GM18909 (cell line): ENCODE results near the gene CAPS2.
"Not testable (repeated sequence)": the region's sequence is repeated elsewhere in the genome, so short reads cannot be mapped to it uniquely, and the experiment has no call there.

Experiments
- ATAC-seq: cut with Tn5 transposase; IDR thresholded peaks from one replicate; pipeline ENCODE4 v1.9.1; 2021; ENCODE audit warnings: mild to moderate bottlenecking; ENCODE audit not compliant: unreplicated experiment, poor library complexity

CAPS2 gene

GRCh38 chr12:75329918-75330826 lies at the start of gene CAPS2:
TSS of gene CAPS2 (minus strand) at chr12:75330324. CDS start at chr12:75326498, 3,826 bp downstream.
- peak; percentile 88 for ATAC-seq

DNA sequence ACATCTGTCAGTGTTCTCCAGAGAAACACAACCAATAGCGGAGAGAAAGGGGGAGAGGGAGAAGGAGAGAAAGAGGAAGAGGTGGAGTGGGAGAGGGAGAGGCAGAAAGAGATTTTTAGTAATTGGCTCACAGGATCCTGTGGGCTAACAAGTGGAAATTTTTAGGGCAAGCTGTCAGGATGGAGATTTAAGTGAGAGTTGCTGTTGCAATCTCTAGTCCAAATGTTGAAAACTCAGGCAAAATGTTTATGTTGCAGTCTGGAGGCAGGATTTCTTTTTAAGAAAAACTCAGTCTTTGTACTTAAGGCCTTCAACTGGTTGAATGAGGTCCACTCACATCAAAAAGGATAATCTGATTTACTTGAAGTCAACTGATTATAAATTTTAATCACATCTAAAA lies 48.2 kb upstream of the CAPS2 start:
- ATAC-seq, result no peak

DNA sequence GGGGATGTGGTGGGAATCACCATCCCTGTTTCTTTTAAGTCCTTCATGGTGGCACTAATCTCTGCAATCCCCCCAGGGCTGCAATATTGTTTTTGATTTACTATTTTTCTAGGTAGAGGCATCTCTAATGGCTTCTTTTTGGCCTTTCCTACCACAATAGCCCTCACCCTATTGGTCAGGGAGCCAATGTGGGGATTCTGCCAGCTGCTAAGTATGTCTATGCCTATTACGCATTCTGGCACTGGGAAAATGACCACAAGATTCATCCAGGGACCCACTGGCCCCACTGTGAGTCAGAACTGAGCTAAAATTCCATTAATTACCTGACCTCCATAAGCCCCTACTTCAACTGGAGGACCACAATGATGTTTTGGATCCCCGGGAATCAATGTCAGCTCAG lies 44.8 kb upstream of the CAPS2 start:
- ATAC-seq, result no peak

DNA sequence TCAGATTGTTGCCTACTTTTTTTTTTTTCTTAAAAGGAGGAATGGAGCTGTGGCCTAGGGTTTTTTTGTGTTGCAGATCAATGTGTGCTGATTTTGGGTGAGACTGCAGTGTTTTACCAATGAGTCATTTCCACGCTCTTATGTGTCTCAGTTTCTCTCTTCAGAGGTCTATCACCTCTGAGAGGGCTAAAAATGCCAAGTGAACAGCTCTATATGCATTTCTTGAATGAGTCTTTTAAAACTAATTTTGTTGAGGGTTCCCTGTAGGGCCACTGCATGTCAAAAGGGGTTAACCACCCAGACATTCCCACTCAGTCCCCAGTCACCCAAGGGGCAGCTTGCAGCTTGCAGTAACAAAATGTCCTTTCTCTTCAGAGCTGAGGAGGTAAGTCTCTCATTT lies 36.5 kb upstream of the CAPS2 start:
- ATAC-seq, result peak; percentile 70

- no peak for ATAC-seq
Measured at GRCh38 chr12:75364919-75365318, 34.8 kb upstream of the CAPS2 start.

DNA sequence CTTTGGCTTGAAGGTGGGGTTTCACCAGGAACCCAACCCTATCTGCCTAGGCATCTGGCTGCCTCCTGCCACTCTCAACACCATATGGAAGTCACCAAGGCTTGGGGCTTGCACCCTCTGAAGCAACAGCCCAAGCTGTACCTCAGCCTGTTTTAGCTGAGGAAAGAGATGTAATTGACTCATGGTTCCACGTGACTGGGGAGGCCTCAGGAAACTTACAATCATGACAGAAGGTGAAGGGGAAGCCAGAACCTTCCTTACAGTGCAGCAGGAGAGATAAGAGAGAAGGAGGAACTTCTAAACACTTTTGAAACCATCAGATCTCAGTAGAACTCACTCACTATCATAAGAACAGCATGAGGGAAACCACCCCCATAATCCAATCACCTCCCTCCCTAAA lies 31.3 kb upstream of the CAPS2 start:
- ATAC-seq, result no peak

DNA sequence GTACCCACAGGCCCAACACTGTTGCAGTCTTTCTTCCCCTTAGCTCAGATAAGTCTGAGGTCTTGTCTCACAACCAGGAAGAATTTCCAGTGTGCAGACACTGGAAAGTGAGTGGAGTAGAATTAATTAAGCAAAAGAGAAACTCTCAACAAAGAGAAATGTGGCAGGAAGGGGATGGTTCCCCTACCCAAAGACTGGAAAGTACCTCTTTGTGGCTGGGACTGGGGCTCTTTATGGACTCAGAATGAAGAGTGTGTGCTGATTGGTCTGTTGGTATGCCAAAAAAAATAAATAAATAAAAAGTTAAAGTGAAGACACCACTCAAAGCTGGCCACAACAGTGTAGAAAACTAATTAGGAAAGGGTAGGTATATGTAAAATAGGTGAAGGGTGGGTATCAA lies 30.8 kb upstream of the CAPS2 start:
- no peak for ATAC-seq

DNA sequence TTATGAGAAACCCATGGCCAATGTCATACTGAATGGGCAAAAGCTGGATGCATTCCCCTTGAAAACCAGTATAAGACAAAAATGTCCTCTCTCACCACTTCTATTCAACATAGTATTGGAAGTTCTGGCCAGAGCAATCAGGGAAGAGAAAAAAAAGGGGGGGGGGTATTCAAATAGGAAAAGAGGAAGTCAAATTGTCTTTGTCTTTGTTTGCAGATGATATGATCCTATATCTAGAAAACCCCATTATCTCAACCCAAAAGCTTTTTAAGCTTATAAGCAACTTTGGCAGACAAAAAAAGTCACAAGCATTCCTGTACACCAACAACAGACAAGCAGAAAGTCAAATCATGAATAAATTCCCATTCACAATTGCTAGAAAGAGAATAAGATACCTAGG lies 23.9 kb upstream of the CAPS2 start:
- no peak for ATAC-seq

DNA sequence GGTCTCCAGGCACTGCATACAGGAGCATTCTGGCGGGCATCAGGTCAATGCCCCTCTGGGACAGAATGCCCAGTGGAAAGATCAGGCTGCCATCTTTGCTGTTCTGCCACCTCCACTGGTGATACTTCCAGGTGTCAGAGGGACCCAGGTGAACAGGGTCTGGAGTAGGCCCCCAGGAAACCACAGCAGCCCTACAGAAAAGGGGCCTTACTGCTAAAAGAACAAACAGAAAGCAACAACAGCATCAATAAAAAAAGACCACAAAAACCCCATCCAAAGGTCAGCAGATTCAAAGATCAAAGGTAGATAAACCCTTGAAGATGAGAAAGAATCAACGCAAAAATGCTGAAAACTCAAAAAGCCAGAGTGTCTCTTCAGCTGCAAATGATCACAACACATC lies 20.3 kb upstream of the CAPS2 start:
- ATAC-seq, result no peak

- no peak for ATAC-seq
Measured at GRCh38 chr12:75349946-75350345, 19.8 kb upstream of the CAPS2 start.

- ATAC-seq, result not testable (repeated sequence)
Measured at GRCh38 chr12:75346215-75346614, 16.1 kb upstream of the CAPS2 start.

DNA sequence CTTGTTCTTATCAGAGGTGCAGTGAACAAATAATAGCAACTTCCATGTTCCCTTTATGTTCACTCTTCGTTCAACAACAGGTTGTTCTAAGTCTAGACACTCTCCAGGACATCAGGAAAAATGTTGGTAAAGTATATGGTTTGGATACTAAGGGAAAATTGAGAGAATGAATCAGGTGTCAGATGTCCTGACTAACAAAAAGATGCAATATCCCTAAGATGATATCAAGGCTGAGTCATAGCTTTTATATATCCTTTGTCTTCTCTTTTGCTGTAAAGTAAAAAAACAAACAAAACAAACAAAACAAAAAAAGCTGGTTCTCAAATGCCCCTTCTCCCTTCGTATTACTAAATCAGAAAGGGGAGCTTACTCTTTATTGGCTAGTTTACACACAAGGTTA lies 15.4 kb upstream of the CAPS2 start:
- ATAC-seq, result no peak

DNA sequence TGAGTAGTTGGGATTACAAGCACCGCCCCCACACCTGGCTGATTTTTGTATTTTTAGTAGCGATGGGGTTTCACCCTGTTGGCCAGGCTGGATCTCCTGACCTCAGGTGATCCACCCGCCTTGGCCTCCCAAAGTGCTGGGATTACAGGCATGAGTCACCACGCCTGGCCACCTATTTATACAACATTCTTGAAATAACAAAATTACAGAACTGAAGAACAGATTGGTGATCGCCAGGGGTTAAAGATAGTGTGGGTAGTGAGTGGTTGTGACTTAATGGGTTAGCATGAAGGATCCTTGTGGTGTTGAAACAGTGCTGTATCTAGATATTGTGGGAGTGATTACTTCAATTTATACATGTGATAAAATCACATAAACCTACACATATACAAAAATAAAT lies 11.7 kb upstream of the CAPS2 start:
- no peak for ATAC-seq

DNA sequence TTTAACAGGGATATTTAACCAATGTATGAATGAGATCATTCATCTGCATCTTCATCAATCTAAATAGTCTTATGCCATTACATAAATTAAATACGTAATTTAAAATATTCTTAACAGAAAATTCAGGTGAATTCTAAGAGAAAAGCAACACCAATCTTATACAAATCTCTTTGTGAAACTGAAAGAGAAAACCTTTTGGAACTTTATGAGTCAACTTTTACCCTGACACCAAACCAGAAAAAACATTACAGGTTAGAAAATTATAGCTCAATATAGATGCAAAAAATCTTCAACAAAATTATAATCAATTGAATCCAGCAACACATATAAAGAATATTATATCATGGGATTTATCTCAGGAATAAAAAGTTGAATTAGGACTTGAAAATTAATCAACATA lies 7.8 kb upstream of the CAPS2 start:
- ATAC-seq, result peak; percentile 63

- ATAC-seq, result peak; percentile 65
Measured at GRCh38 chr12:75334384-75335030, 4.4 kb upstream of the CAPS2 start, which contains the start of gene GLIPR1L1. TSS of gene GLIPR1L1 (plus strand) at chr12:75334670. CDS start at chr12:75334729, 59 bp downstream.

DNA sequence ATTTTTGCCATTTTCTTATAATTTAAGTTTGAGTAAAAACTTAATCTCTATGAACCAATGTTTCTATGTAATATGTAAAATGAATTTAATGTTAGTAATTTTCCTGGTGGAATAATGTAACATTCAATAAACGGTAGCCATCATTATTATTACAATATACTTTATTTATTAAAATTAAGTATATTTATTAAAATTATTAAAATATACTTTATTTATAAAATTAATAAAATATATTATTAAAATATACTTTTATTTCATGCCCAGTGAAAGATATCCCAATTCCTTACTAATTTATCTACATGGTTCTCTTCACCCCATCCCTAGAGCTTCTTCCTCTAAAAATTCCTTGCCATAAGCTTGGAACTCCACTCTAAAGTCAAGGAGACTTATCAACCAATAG lies 2.5 kb downstream of the CAPS2 start:
- no peak for ATAC-seq

DNA sequence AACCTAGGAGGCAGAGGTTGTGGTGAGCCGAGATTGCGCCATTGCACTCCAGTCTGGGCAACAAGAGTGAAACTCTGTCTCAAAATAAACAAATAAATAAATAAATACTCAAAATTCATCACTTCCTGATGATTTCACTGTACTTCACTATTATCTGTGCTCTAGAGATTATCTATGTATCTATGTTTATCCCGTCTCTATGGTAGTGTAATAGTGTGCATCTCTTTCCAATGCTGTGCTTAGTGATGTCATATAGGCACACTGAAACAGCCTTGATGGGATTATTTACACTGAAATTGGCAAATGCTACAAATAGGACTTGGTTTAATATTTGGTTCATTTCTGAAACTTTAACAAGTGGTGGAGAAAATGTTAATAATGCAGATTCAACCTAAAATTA lies 6.5 kb downstream of the CAPS2 start:
- no peak for ATAC-seq

DNA sequence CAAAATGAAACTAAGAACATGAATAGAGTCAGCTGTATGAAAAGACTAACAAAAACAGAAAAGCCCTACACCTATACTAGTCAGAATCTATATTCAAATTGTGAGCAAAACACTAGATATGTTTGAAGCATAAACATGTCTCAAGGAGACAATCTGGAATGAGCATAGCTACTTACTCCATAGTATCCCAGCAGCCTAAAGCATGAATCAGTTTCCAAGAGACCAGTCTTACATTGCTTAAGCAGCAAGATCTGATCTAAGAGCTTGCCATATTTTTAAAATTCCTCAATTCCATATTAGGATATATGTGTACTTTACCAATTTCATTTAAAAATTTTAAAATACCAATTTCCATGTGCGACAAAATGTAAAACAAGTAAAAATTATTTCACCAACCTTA lies 7.7 kb downstream of the CAPS2 start:
- ATAC-seq, result no peak

GRCh38 chr12:75317784-75318183 lies 12.3 kb downstream of the CAPS2 start:
- ATAC-seq, result no peak

DNA sequence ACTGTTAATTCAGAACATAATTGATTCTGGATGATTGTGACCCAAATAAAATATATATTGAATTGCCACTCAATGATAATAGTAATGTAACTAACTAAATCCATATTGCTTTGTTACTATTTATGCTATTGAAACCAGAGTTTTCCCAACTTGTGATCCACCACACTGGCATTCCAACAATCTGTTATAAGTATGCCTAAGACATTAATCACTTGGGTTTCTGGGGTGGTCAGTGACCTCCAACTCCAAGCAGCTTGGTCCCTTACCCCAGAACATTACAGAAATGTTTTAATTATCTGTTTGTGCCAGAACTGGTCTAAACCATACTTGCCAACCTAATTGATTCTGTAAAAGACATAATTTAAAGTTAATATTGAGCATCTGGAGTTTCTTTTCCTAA lies 14.6 kb downstream of the CAPS2 start:
- ATAC-seq, result no peak

DNA sequence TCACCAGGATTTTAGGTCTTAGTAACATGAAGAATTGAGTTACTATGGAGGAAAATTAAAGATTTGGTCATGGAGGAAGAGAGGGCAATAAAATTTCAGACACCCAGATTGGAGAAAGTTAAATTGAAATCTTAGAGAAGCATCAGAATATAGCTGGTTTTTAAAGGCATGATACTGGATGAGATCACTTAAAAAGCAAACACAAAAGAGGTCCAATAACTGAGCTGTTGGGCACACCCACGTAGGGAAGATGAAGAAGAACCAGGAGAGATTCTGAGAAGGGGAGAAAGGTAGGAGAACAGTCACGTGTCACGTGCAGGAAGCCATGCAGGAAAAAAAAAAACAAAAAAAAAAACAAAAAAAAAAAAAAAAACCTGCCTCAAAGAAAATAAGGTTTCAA lies 18.8 kb downstream of the CAPS2 start:
- ATAC-seq, result no peak

DNA sequence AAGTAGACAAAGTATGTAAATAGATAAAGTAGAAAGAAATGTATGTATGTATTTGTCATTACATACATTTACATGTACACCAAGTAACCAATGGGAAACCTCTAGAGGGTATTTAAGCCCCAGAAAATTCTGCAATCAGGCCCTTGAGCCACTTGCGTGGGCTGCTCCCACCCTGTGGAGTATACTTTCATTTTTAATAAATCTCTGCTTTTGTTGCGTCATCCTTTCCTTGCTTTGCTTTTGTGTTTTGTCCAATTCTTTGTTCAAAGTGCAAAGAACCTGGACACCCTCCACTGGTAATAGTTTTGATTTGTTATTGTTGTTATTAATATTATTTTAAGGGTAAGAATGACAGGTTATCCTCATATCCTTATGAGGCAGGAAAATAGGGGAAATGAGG lies 21.8 kb downstream of the CAPS2 start:
- no peak for ATAC-seq
